CD4-positive, alpha-beta T cell treated with Interferon gamma for 1 hour (primary cell): ENCODE measurements around the gene AP3B1.
A peak's percentile ranks its signal among the peaks of the same experiment; 100 is the strongest.
"Not testable (repeated sequence)": the region's sequence is repeated elsewhere in the genome, so short reads cannot be mapped to it uniquely, and the experiment has no call there.

Experiments used
- DNase-seq: peaks from one replicate; pipeline ENCODE4 v3.0.0-alpha.2; 2020

AP3B1 gene

GRCh38 chr5:78243091-78243490 is 51.4 kb downstream of the AP3B1 start:
- no peak for DNase-seq

DNA sequence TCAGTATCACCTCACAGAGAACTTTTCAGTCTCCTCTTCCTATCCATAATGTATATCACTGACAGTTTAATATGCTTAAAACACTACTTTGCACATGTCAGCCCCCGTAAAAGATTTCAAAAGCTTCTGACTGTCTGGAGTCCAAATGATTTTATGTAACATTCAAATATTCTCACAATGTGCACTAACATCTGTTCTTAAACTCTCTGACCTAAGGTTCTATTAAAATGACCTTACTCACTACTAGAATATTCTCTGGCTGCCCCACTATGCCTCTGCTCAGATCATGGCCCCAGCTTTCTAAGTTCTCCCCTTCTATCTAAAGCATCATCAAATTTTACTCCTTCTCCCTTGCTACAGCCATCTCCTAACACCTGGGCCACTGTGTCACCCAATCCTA is 52.5 kb downstream of the AP3B1 start:
- DNase-seq: no peak

DNA sequence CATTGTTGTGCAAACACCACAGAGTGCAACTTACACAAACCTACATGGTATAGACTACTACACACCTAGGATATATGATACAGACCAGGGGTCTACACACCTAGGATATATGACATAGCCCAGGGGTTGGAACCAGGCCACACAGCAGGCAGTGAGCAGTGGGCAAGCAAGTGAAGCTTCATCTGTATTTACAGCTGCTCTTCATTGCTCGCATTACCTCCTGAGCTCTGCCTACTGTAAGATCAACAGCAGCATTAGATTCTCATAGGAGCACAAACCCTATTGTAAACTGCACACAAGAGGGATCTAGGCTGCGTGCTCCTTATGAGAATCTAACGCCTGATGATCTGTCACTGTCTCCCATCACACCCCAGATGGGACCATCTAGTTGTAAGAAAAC is 56.6 kb downstream of the AP3B1 start:
- DNase-seq: no peak

DNA sequence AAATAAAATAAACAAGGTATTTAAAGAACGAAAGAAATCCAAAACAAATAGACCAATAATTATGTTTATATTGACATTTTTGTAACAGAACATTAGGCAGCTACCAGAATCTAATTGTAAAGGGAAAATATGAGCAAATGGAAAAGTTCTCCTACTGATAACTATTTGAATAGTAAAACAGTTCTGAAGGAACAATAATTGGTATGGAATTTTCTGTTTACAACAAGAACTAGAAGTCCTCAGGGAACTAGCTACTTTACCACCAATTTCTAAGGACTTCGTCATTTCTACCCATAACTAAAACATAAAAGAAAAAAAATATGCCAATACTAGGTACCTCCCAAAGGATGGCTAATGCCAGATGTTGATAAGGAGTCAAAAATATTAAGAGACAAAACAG is 58.5 kb downstream of the AP3B1 start:
- DNase-seq: no peak

DNA sequence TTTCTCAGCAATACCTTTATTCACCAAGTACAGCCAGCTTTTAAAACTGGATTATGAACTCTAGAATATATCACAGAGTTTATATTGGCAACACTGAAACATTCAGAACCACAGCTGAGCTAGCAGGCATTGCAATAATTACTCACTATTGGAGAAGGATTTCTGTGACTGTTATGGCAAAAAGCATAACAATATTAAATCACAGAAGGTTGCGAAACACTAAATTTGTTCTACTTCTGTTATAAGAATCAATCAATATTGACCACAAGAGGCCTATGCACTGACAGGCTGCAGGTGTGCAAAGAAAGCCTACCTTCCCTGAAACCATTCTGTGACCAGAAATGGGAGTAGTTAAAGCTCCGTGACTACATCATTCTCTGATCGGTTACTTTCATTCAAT is 59.2 kb downstream of the AP3B1 start:
- no peak for DNase-seq

- no peak for DNase-seq
Measured at GRCh38 chr5:78234804-78235203, 59.7 kb downstream of the AP3B1 start.

DNA sequence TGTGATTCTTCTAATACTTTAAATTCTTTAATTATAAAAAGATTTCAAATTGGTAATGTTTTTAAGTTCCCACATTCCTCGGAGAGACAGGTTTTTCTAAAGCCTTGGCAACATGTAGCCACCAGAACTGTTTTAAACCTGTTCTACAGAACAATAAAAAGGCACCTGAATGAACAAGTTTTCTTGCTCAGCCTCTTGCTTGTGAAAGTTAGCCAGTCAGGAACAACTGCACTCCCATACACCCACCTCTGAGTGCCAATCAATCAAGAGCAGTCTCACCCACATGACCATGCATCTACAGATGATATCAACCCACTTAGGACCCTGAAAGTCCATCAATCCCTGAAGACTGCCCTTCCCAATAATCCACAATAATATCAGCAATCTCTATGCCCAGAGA is 62.3 kb downstream of the AP3B1 start:
- DNase-seq: no peak

GRCh38 chr5:78224358-78224757 is 70.1 kb downstream of the AP3B1 start:
- no peak for DNase-seq

DNA sequence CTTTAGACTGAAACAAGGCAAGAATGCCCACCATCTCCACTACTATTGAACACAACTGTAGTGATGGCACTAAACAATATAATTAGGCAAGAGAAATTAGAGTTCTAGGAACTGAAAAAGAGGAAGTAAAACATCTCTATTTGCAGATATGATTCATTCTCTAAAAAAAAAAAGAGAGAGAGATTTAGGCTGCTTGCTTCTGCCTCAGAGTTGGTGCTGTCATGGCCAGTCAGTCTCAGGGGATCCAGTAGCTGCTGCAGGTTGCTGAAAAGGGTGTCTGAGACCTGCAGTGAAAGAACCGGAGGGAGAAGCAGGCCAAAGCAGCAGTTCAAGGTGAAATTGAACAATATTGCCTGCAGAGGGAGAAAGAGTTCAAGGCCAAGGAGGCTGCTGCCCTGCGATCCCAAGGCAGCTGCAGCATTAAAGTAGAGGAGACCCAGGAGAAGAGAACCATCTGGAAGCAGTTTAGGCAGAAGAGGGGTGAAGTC is 72.5 kb downstream of the AP3B1 start:
- DNase-seq: peak; percentile 66

GRCh38 chr5:78221467-78221866 is 73.0 kb downstream of the AP3B1 start:
- no peak for DNase-seq

- DNase-seq: no peak
Measured at GRCh38 chr5:78215972-78216371, 78.5 kb downstream of the AP3B1 start.

DNA sequence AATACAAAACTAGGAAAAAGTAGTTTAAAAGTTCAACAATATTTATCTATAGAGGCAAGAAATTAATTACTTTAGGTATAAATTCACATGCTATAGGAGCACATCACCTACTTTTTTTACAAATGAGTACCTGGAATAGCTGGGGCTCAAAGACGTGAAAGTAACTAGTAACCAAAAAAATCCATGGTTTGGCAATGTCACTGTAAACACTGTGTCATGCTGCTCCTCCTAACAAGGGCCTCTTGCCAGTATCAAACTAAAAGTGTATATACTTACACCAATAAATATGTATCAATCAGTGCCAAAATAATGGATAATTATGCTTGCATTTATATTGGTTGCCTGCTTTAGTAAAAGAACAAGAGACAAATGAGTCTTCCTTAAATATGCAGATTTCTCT is 78.9 kb downstream of the AP3B1 start:
- no peak for DNase-seq

GRCh38 chr5:78213799-78214198 is 80.7 kb downstream of the AP3B1 start:
- DNase-seq: no peak

DNA sequence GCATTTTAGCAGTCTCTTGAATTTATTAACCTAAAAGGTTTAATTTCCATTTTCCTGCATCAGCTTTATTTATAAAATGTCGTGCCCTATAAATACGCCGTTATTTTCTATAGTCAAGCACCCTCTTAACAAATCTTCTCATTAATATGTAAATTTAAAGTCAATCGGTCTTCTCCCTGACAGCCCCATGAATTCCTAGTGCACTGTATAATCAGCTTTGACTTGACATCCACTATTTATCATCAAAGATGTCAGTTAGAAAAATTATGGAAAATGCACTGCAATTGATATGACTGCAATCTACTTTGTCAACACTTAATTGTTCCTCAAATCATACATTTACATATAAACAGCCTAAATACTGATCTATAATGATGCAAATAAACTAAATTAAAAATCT is 83.4 kb downstream of the AP3B1 start:
- no peak for DNase-seq

- no peak for DNase-seq
Measured at GRCh38 chr5:78204241-78204640, 90.3 kb downstream of the AP3B1 start.

DNA sequence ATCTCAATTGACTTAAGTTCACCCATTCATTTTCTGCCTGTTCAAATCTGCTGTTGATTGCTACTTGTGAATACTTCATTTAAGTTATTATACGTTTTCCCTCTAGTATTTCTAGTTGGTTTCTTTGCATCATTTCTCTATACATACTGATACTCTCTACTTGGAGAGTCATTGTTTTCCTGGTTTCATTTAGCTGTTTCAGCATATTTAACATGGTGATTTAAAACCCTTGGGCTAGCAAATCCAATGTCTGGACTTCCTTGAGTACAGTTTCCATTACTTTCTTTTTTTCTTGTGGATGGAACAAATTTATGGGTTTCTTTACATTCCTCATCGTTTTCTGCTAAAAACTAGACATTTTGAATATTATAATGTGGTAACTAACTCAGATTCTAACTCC is 90.7 kb downstream of the AP3B1 start:
- no peak for DNase-seq

DNA sequence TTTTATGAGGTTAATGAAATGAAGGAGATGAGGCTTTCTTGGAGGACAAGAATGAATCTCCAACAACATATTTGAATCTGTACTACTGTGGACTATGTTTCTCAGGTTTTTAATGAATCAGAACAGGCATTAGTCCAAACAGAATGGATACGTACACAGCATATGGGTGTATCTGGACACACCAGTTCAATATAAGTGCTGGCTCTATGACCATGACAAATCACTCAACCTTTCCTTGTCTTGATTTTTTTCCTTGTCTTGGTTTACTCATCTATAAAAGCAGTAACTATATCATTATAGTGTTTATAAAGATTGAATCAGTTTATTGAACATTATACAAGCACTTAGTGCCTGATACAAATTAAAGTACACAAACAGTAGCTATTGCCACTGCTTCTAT is 104.1 kb downstream of the AP3B1 start:
- no peak for DNase-seq

GRCh38 chr5:78188681-78189080 is 105.8 kb downstream of the AP3B1 start:
- not testable (repeated sequence) for DNase-seq

DNA sequence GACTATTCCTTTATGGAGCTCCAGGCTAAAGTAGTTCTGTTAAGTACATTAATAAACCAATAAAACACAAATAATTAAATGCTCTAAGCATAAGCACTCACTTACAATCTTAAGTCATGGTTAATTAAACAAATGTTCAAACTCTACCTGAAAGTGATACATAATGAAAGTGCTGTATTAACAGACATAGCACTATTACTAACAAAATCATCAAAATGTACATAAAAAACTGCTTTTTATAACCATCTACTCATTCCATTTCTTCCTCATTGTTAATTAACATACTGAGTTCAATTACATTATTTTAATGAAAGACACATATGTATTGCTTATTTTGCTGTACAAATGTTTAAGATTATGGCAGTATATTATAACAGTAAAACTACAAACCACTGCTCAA is 107.3 kb downstream of the AP3B1 start:
- DNase-seq: no peak

- DNase-seq: no peak
Measured at GRCh38 chr5:78182838-78183237, 111.7 kb downstream of the AP3B1 start.

DNA sequence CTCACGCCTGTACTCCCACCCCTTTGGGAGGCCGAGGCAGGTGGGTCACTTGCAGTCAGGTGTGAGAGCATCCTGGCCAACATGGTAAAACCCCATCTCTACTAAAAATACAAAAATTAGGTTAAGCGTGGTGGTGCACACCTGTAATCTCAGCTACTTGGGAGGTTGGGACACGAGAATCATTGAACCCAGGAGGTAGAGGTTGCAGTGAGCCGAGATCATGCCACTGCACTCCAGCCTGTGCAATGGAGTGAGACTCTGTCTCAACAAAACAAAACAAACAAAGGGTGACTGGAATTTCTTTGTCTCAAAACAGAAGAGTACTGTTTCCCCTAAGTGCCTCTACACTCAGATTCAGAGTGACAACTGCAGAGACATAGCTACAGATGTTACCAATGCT is 116.1 kb downstream of the AP3B1 start:
- no peak for DNase-seq

GRCh38 chr5:78170335-78170734 is 124.2 kb downstream of the AP3B1 start:
- DNase-seq: not testable (repeated sequence)

GRCh38 chr5:78162253-78162862 is 132.1 kb downstream of the AP3B1 start:
- DNase-seq: no peak

GRCh38 chr5:78157001-78157400 is 137.5 kb downstream of the AP3B1 start:
- DNase-seq: no peak

GRCh38 chr5:78151594-78152271 is 142.8 kb downstream of the AP3B1 start:
- no peak for DNase-seq
